NCI-H748 (cell line): ENCODE measurements around the gene NAA80.

ENCODE experiments used
- DNase-seq: peaks from one replicate; lab custom pipeline; 2025; ENCODE audit not compliant: unreplicated experiment; lab: John Stamatoyannopoulos, UW

The NAA80 gene, protein sequence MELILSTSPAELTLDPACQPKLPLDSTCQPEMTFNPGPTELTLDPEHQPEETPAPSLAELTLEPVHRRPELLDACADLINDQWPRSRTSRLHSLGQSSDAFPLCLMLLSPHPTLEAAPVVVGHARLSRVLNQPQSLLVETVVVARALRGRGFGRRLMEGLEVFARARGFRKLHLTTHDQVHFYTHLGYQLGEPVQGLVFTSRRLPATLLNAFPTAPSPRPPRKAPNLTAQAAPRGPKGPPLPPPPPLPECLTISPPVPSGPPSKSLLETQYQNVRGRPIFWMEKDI

GRCh38 chr3:50298836-50299637 is at the start of gene NAA80, which contains the start of gene HYAL3:
Gene NAA80 (minus strand): TSS chr3:50299405. CDS start chr3:50297463, 1,942 bp downstream.
Gene HYAL3 (minus strand): TSS chr3:50299405. CDS start chr3:50295602, 3,803 bp downstream.
- DNase-seq = peak; percentile 94

- DNase-seq = peak; percentile 69
These were observed 48.1 kb upstream of the NAA80 start for GRCh38 chr3:50347187-50347813.

- peak; percentile 77 for DNase-seq
These were observed 46.5 kb upstream of the NAA80 start, which contains the start of gene ZMYND10 for GRCh38 chr3:50345586-50346234. Gene ZMYND10 (minus strand): TSS chr3:50345732. CDS start chr3:50345579, 153 bp downstream.

GRCh38 chr3:50345008-50345407 is 45.8 kb upstream of the NAA80 start:
- DNase-seq = no peak

- DNase-seq = no peak
These were observed 43.8 kb upstream of the NAA80 start for GRCh38 chr3:50342813-50343633.

DNA sequence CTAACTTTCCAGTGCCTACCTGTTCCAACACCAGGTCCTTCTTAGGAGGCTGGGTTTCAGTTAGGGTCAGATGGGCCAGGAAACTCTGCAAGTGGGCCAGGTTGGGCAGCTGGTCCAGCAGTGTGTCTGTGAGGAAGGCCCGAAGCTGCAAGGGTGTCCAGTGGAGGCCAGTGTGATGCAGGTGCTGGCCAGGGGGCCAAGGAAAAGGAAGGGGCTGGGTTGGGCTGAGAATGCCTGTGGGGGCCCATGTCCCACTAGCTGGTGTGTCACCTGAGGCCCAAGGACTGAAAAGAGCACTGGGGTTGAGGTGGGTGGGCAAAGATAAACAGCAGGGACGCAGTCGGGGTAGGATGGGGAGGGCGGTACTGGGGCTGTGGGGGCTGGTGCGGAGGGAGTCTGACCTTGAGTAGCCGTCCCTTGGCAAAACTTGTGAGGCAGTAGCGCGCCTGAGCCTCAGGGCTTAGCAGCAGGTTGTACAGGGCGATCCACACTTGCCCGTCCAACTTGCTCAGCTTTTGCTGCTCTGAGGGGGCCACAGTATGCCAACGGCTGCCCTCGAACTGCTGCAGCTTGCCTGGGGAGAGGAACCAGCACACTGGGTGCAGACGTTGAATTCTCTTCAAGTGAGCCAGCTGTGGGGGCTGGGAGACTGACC is 42.9 kb upstream of the NAA80 start:
- no peak for DNase-seq

GRCh38 chr3:50341537-50341936 is 42.3 kb upstream of the NAA80 start:
- DNase-seq = no peak

GRCh38 chr3:50340448-50341329 is 41.5 kb upstream of the NAA80 start, which contains the start of gene RASSF1:
Gene RASSF1 (minus strand): TSS chr3:50340836. CDS start chr3:50340805, 31 bp downstream.
- no peak for DNase-seq

DNA sequence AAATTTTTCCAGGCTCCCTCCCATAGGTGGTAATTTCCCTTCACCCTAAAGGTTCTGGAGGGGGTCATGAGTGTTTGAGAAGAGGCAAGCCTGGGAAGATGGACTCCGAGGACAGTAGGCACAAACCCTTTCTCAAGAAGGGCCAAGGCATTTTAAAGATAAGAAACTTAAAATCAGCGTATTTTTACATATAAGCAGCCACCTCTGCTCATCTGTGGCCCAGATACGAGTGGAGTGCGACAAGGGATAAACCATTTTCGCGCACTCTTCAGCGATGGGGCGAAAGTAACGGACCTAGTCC is 40.9 kb upstream of the NAA80 start:
- no peak for DNase-seq

DNA sequence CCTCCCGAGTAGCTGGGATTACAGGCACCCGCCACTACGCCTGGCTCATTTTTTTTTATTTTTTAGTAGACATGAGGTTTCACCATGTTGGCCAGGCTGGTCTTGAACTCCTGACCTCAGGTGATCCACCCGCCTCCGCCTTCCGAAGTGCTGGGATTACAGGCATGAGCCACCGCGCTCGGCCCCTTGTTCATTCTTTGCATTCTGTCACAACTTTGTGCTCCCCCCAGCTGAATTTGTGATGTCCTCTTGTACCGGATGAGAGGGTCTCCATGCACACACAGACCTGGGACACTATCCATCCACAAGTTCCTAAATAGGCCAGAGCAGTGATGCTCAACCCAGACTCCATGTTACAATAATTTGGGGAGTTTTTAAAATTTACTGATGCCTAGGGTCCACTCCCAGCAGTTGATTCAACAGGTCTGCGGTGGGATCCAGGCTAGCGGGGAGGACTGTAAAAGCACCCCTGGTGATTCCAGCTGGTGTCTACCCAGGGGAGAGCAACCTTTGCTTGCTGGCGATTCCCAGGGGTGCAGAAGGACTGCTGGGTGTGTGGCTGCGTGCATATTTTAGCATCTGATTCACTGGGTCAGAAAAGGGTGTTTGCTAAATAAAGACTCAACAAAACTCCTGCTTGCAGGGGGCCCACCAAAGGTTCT is 40.4 kb upstream of the NAA80 start:
- no peak for DNase-seq

DNA sequence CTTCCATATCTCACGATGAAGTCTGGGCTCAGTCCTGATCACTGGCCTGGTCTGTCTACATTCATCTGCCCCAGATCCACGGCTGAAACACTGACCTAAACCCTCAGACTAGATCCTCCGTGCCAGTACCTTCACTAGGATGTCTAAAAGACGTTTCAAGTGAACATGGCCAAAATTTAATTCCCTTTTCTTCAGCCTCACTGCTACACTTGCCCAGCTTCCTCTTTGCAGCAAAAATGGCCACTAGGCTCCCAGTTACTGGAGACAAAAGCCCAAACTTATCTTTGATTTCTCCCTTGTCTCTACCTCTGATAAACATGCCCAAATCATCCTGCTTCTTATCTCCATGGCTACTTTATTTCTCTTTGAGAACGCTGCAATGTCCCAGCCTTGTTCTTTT is 39.8 kb upstream of the NAA80 start:
- no peak for DNase-seq

- peak; percentile 97 for DNase-seq
These were observed 38.1 kb upstream of the NAA80 start for GRCh38 chr3:50337175-50337861.

- DNase-seq = no peak
These were observed 37.4 kb upstream of the NAA80 start for GRCh38 chr3:50336452-50337174.

DNA sequence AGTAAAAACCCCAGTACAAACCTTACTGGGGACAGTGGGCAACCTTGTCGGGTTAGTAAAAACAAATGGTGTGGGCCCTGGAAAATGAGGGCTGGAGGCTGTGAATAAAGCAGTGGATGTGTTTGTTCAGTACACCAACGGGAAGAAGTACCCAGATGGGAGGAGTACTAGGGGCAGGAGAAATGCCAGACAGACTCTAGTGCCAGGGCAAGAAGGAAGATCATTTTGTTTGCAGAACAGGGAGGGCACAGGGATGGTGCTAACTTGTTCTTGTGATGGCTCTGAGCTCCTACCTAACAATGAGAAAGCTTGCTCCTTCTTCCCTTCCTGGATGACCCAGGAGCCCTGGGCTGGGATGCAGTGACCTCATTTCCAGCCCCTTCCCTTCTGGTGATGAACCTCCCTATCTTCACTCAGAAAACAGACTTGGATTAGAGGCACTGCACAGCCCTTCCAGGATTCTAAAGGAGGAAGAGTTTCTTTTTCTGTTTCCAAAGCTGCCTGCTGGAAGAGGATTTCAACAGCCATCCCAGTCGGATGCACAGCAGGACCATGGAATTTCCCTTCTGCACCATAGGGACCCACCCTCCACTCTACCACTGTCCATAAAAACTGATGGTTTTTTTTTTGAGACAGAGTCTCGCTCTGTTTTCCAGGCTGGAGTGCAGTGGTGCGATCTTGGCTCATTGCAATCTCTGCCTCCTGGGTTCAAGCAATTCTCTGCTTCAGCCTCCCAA is 35.3 kb upstream of the NAA80 start:
- no peak for DNase-seq

DNA sequence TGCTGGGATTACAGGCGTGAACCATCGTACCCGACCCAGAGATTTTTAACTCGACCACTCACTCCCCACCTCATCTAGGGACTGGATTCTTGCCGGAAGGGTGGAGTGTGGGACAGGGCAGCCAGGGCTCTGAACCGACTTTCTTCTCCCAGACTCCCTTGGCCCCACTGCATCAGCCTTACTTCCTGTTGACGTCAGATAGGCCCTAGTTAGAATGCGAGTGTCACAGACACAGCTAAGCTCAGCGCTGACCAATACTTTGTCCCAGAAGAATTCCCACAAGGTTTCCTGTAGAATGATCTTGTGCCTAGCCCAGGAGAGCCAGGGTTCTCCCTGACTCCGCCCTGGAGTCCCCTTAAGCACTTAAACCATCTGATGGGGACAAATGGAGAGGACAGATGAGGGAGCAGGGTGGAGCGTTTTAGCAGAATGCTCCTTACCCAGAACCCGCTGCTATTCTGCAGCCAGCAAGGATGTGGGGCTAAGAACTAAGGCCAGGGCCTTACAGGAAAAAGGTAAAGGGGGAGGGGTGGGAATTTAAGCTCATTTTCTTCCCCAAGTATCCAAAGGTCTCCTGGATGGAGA is 34.6 kb upstream of the NAA80 start:
- DNase-seq = no peak

- no peak for DNase-seq
These were observed 32.2 kb upstream of the NAA80 start for GRCh38 chr3:50331364-50331907.
